ENCODE data around the gene INSC. TPM values are rescaled to one million over a fixed set of nuclear protein-coding genes. Genes with fewer than 3 reads are reported as not detected.

Gene INSC
- total and polyA plus RNA-seq, 2 of the 8 experiments (the other 6 are each of a cell fraction or from before 2014, with no cell fraction given) = 0.58 to 0.59 TPM

GRCh38 chr11:15072551-15073143 lies 42.1 kb upstream of the INSC start:
- Histone ChIP-seq H3K27me3 (replicated peaks in 1 of 4; ENCODE audit: control insufficient read depth in 3 of 4, extremely low read depth in 1 of 4, insufficient read depth in 3 of 4, low read length in 3 of 4) (peaks cover 4 to 24% (median 20%) of the 10 kb centered on the region in 4 experiments), H3K79me1 (ENCODE audit: low read depth, low read length) (no peaks in the 10 kb centered on the region)
- POLR2A ChIA-PET (ENCODE audit: partially characterized antibody) = no interaction called here
- TF ChIP-seq GABPA (IDR thresholded peaks at IDR 0.05; ENCODE audit: borderline replicate concordance, insufficient read depth, low read length) = no peak
- no peak for TF ChIP-seq KDM4A (IDR thresholded peaks at IDR 0.05; ENCODE audit: low read depth, low read length, severe bottlenecking)
- no peak for TF ChIP-seq MAX (IDR thresholded peaks at IDR 0.05)
- TF ChIP-seq SAP30 (IDR thresholded peaks at IDR 0.05; ENCODE audit: insufficient read depth, insufficient replicate concordance, low read length) = no peak
- no peak for TF ChIP-seq SIX5 (IDR thresholded peaks at IDR 0.05; ENCODE audit: low read depth, low read length)
- TF ChIP-seq JUN (IDR thresholded peaks at IDR 0.05; ENCODE audit: low read depth, low read length) = no peak
- TF ChIP-seq, protein P1, sequence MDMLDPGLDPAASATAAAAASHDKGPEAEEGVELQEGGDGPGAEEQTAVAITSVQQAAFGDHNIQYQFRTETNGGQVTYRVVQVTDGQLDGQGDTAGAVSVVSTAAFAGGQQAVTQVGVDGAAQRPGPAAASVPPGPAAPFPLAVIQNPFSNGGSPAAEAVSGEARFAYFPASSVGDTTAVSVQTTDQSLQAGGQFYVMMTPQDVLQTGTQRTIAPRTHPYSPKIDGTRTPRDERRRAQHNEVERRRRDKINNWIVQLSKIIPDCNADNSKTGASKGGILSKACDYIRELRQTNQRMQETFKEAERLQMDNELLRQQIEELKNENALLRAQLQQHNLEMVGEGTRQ (IDR thresholded peaks at IDR 0.05; ENCODE audit: low read length) = no peak
- TF ChIP-seq E2F6 (IDR thresholded peaks at IDR 0.05) = no peak
- TF ChIP-seq FOSL1 (IDR thresholded peaks at IDR 0.05; ENCODE audit: insufficient read depth, low read depth, low read length) = no peak

More at GRCh38 chr11:15072551-15073143, 42.1 kb upstream of the INSC start:
- no peak overlapping the region for H2AK5ac ChIP-seq (ENCODE audit: low read depth, low read length)
- H3K27ac ChIP-seq (ENCODE audit: low read depth, low read length) = no peak overlapping the region
- no peak overlapping the region for H2AFZ ChIP-seq (ENCODE audit: low read length)
- H4K20me1 ChIP-seq (replicated peaks in 1 of 2; ENCODE audit: control insufficient read depth in 1 of 2, insufficient read depth in 2 of 2, low read length in 2 of 2) = no peaks in the 10 kb centered on the region
- CTCF ChIA-PET (ENCODE audit: partially characterized antibody) = interaction anchor here (0.9 to 7.1 kb wide), 15 partner anchors 12 to 168 kb away, joined by 3 to 101 read pairs (median 4); partner anchors contain the start of gene CALCA
- H4K8ac ChIP-seq (ENCODE audit: extremely low read depth, insufficient read depth, low read length) = 0 out of 2 replicates have a peak overlapping the region, but pooled peaks have one; percentile 31
- H3K4ac ChIP-seq (replicated peaks; ENCODE audit: insufficient read length, low read depth, low read length) = no peak overlapping the region
- H2BK5ac ChIP-seq (ENCODE audit: low read depth, low read length) = no peak overlapping the region
- 90% methylated on average over 20 of the region's 23 CpGs; no CpG with 5 or more reads in 1 of the 2 experiments for WGBS, 2 experiments (ENCODE audit: extremely low coverage in 1 of 2, insufficient coverage in 1 of 2, insufficient read length in 1 of 2, insufficient replicate concordance in 2 of 2, low coverage in 1 of 2, low lambda C conversion rate in 2 of 2, missing lambda C conversion rate in 1 of 2)
- H3K23ac ChIP-seq (ENCODE audit: insufficient read length) = no peak overlapping the region
- no peak overlapping the region for H4K91ac ChIP-seq (replicated peaks; ENCODE audit: insufficient read length, low read length)
- H3K9ac ChIP-seq (replicated peaks in 1 of 4; ENCODE audit: extremely low read depth in 1 of 4, low read depth in 3 of 4, low read length in 3 of 4) = no peak overlapping the region
- H3K4me1 ChIP-seq (replicated peaks in 1 of 4; ENCODE audit: control insufficient read depth in 3 of 4, insufficient read depth in 4 of 4, low read length in 3 of 4) = peaks cover 0 to 4% (median 2%) of the 10 kb centered on the region in 4 experiments; a peak in 3 of 7 replicates
- H3K23me2 ChIP-seq (ENCODE audit: low read depth, low read length) = peaks cover 11% of the 10 kb centered on the region; the same call in 1 of the 2 replicates
- peak overlapping the region in 1 of 2 experiments; percentile 77; a peak in 2 of 4 replicates for H3K4me2 ChIP-seq (ENCODE audit: insufficient read depth in 1 of 2, low read depth in 2 of 2, low read length in 2 of 2)
- H2BK12ac ChIP-seq (ENCODE audit: low read depth, low read length) = no peak overlapping the region
- no peaks in the 10 kb centered on the region for H3K36me3 ChIP-seq (ENCODE audit: control insufficient read depth in 2 of 4, insufficient read depth in 4 of 4, low read length in 3 of 4)
- H4K5ac ChIP-seq (ENCODE audit: insufficient read length, low read depth, low read length) = no peak overlapping the region
- H3K79me2 ChIP-seq (ENCODE audit: control insufficient read depth in 1 of 2, insufficient read depth in 2 of 2, low read length in 2 of 2) = no peaks in the 10 kb centered on the region
- no peak for FAIRE-seq
- H3K56ac ChIP-seq (replicated peaks; ENCODE audit: insufficient read length, low read depth, low read length) = no peak overlapping the region
- no peak for DNase-seq (ENCODE audit: low read depth in 1 of 2, low spot score in 2 of 2)
- no peak overlapping the region for H2BK15ac ChIP-seq (ENCODE audit: low read length)
- H2BK20ac ChIP-seq (ENCODE audit: low read length) = no peak overlapping the region
- no peak overlapping the region for H3K18ac ChIP-seq (ENCODE audit: extremely low read depth, low read length)
- H3K9me3 ChIP-seq (ENCODE audit: insufficient read depth in 2 of 2, low read depth in 1 of 2, low read length in 1 of 2) = peaks cover 6 to 8% of the 10 kb centered on the region in 2 experiments; a peak in 2 of 4 replicates
- H3K14ac ChIP-seq (ENCODE audit: insufficient read length) = no peak overlapping the region
- peak overlapping the region in 1 of 4 experiments; percentile 59; a peak in 2 of 8 replicates for H3K4me3 ChIP-seq (ENCODE audit: extremely low read depth in 1 of 4, insufficient read depth in 2 of 4, low read depth in 3 of 4, low read length in 4 of 4)
- no peak overlapping the region for H2BK120ac ChIP-seq (replicated peaks; ENCODE audit: low read depth, low read length)
